DND-41 (cell line): ENCODE data around the gene TP53BP1.
A peak's percentile ranks its signal among the peaks of the same experiment; 100 is the strongest.
"Not testable (repeated sequence)": the region's sequence is repeated elsewhere in the genome, so short reads cannot be mapped to it uniquely, and the experiment has no call there.

ENCODE experiments used
- ATAC-seq: fragments of 200-7000 bp; cut with Tn5 transposase; 3 replicates; pipeline ENCODE4 v1.9.1; 2021; ENCODE audit warnings: low read depth; ENCODE audit not compliant: insufficient read depth
- DNase-seq: peaks from one replicate; pipeline ENCODE4 v3.0.0-alpha.2; 2020
- H2AFZ ChIP-seq: 2 replicates; pipeline ENCODE4 v1.6.0; 2012; ENCODE audit warnings: low read depth, low read length
- H3K27ac ChIP-seq: 2 replicates; pipeline ENCODE4 v1.5.1; 2012; ENCODE audit warnings: low read length, inconsistent platforms
- H3K27me3 ChIP-seq: fragments of 200-600 bp; sonication (generic); 2 replicates; pipeline ENCODE4 v1.6.0; 2012; ENCODE audit warnings: low read length, mild to moderate bottlenecking, inconsistent platforms; ENCODE audit not compliant: insufficient read depth, poor library complexity
- H3K36me3 ChIP-seq: 2 replicates; pipeline ENCODE4 v1.5.1; 2012; ENCODE audit warnings: low read length, inconsistent platforms; ENCODE audit not compliant: insufficient read depth
- H3K4me1 ChIP-seq: 2 replicates; pipeline ENCODE4 v1.5.1; 2012; ENCODE audit warnings: mild to moderate bottlenecking, low read length; ENCODE audit not compliant: insufficient read depth
- H3K4me2 ChIP-seq: 2 replicates; pipeline ENCODE4 v1.6.0; 2012; ENCODE audit warnings: mild to moderate bottlenecking, moderate library complexity, low read length, inconsistent platforms; ENCODE audit not compliant: insufficient read depth
- H3K4me3 ChIP-seq, 2 experiments: fragments of 200-600 bp in 1 of 2; shearing (Covaris generic) in 1 of 2; 2 replicates each; pipeline ENCODE4 v1.5.1; 2012 to 2016; ENCODE audit warnings: inconsistent platforms in 2 of 2, low read length in 2 of 2, mild to moderate bottlenecking in 2 of 2, low read depth in 1 of 2, moderate library complexity in 1 of 2
- H3K79me2 ChIP-seq: 2 replicates; pipeline ENCODE4 v1.6.0; 2012; ENCODE audit warnings: low read length, inconsistent platforms; ENCODE audit not compliant: insufficient read depth
- H3K9ac ChIP-seq: 2 replicates; pipeline ENCODE4 v1.6.0; 2012; ENCODE audit warnings: low read depth, mild to moderate bottlenecking, inconsistent platforms, low read length, moderate library complexity
- H3K9me3 ChIP-seq: 2 replicates; pipeline ENCODE4 v1.5.1; 2012; ENCODE audit warnings: low read length, moderate library complexity, mild to moderate bottlenecking, inconsistent platforms; ENCODE audit not compliant: insufficient read depth, severe bottlenecking
- H4K20me1 ChIP-seq: 2 replicates; pipeline ENCODE4 v1.6.0; 2012; ENCODE audit warnings: low read length; ENCODE audit not compliant: insufficient read depth
- CTCF ChIP-seq: IDR thresholded peaks from 2 replicates; pipeline ENCODE4 v1.5.1; 2012; ENCODE audit warnings: borderline replicate concordance, low read length, moderate library complexity, mild to moderate bottlenecking; ENCODE audit not compliant: poor library complexity, severe bottlenecking; ENCODE audit errors: extremely low read depth
- EZH2 ChIP-seq: IDR thresholded peaks from 3 replicates; pipeline ENCODE4 v1.6.1; 2012; ENCODE audit warnings: borderline replicate concordance, low read depth, mild to moderate bottlenecking, moderate library complexity, low read length, inconsistent platforms; ENCODE audit not compliant: severe bottlenecking

The TP53BP1 gene

DNA sequence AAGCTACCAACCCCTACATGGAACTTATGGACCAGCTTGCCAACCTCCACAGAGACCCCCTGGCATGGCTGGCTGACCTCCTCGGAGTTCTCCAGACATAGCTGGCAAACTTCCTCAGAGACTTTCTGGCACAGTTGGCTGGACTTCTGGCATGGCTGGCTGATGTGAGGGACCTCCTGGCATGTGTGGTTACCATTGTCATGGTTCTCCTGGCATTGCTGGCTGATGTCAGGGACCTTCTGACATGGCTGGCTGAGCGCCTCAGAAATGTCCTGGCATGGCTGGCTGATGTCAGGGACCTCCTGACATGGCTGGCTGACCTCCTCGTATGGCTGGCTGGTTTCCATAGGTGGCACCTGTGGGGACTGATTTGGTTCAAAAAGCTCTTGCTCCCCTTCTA, 41.9 kb upstream of the TP53BP1 start:
- H3K9me3 ChIP-seq: no peaks in the 10 kb centered on the region
- H3K9ac ChIP-seq: no peak overlapping the region
- no peak overlapping the region for H2AFZ ChIP-seq
- no peak for DNase-seq
- no peak for TF ChIP-seq CTCF
- no peak for TF ChIP-seq EZH2
- H3K27ac ChIP-seq: no peak overlapping the region
- ATAC-seq: no peak
- no peaks in the 10 kb centered on the region for H3K27me3 ChIP-seq
- peaks cover 18% of the 10 kb centered on the region for H3K36me3 ChIP-seq
- H3K79me2 ChIP-seq: no peaks in the 10 kb centered on the region
- no peaks in the 10 kb centered on the region for H4K20me1 ChIP-seq
- no peaks in the 10 kb centered on the region for H3K4me1 ChIP-seq
- no peak overlapping the region for H3K4me2 ChIP-seq
- H3K4me3 ChIP-seq: no peak overlapping the region

DNA sequence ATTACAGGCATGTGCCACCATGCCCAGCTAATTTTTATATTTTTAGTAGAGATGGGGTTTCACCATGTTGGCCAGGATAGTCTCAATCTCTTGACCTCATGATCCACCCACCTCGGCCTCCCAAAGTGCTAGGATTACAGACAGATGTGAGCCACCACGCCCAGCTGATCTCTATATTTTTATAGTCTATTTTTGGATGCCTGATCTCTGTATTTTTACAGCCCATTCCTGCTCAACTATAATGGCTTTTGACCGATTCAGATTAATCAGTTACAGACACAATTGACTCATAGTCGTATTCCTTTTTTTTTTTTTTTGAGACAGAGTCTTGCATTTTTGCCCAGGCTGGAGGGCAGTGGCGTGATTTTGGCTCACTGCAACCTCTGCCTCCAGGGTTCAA, 39.9 kb upstream of the TP53BP1 start:
- H3K4me1 ChIP-seq, DNase-seq, H3K9me3 ChIP-seq, H3K4me3 ChIP-seq, H2AFZ ChIP-seq, H4K20me1 ChIP-seq, H3K9ac ChIP-seq, H3K27ac ChIP-seq, H3K79me2 ChIP-seq, H3K4me2 ChIP-seq, H3K27me3 ChIP-seq, ATAC-seq: not testable (repeated sequence)
- H3K36me3 ChIP-seq: peaks cover 37% of the 10 kb centered on the region

DNA sequence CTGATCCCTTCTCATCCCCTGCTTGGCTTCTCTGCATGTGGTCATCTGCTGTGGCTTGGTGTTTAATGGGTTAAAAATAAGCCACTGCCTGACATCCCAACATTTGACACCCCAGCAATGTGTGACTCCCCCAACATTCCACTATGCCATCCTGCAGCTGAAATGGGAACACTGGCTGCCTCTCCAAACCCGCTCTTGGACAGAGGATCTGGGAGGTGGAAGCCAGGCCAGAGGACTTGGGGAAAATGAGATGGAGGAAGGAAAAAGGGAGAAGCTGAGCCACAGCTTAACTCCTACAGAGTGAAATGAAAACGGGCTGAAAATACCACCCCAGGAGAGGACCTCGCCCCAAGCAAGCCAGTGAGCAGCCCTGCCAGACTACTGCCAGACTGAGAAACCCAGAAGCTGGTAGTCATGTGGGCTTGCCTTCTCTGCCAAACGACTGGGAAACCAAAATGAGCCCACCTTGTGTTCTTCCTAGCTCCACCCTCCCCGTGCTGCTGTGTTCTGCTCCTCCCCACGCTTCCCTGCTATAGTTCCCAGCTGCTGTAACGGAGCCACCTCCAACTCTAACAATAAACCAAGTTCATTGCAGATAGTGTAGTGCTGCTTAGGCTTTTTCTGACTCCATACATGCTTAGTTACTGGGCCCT, 38.2 kb upstream of the TP53BP1 start:
- Histone ChIP-seq H3K4me2 (no peak overlapping the region), H4K20me1 (peaks cover 20% of the 10 kb centered on the region; the same call in 1 of the 2 replicates), H3K9ac (no peak overlapping the region), H2AFZ (no peak overlapping the region), H3K36me3 (peaks cover 54% of the 10 kb centered on the region), H3K4me3 (no peak overlapping the region), H3K27ac (no peak overlapping the region), H3K4me1 (no peaks in the 10 kb centered on the region), H3K9me3 (no peaks in the 10 kb centered on the region), H3K27me3 (no peaks in the 10 kb centered on the region), H3K79me2 (no peaks in the 10 kb centered on the region)
- DNase-seq (no peak), ATAC-seq (peak; percentile 18; the same call in 1 of the 3 replicates)
- TF ChIP-seq CTCF (no peak), EZH2 (no peak)

GRCh38 chr15:43529587-43530345, 36.8 kb upstream of the TP53BP1 start:
- ATAC-seq (no peak), DNase-seq (no peak)
- peaks cover 28% of the 10 kb centered on the region; the same call in 1 of the 2 replicates for H4K20me1 ChIP-seq
- no peak overlapping the region for H3K27ac ChIP-seq
- H3K79me2 ChIP-seq: peaks cover 3% of the 10 kb centered on the region; the same call in 1 of the 2 replicates
- no peak overlapping the region for H2AFZ ChIP-seq
- H3K9me3 ChIP-seq: no peaks in the 10 kb centered on the region
- no peak overlapping the region for H3K4me2 ChIP-seq
- H3K4me1 ChIP-seq: no peaks in the 10 kb centered on the region
- no peak overlapping the region for H3K9ac ChIP-seq
- no peak for TF ChIP-seq CTCF
- no peak for TF ChIP-seq EZH2
- no peaks in the 10 kb centered on the region for H3K27me3 ChIP-seq
- peaks cover 61% of the 10 kb centered on the region for H3K36me3 ChIP-seq
- no peak overlapping the region for H3K4me3 ChIP-seq
